Right lobe of liver (tissue), 6 donors: Measurements from ENCODE around the gene AATK. TPM values are rescaled to one million over a fixed set of nuclear protein-coding genes. Genes with fewer than 3 reads are reported as not detected.

Experiments used
- ATAC-seq, 4 donors: fragments of 200-7000 bp; cut with Tn5 transposase; one replicate each; pipeline ENCODE4 v1.9.1; 2020; ENCODE audit warnings: mild to moderate bottlenecking in 4 of 4, moderate library complexity in 4 of 4
- DNase-seq, 3 donors: peaks; one replicate each; pipeline ENCODE4 v3.0.0-alpha.2; 2020
- H3K27ac ChIP-seq, 3 donors: fragments of 200-600 bp; one replicate each; pipeline ENCODE4 v1.8.0; 2022
- H3K27me3 ChIP-seq, 2 donors: fragments of 200-600 bp; one replicate each; pipeline ENCODE4 v1.8.0; 2022
- H3K36me3 ChIP-seq, 4 donors: fragments of 200-600 bp; sonication (generic) in 1 of 4; one replicate each; pipeline versions ENCODE4 v1.5.1 to v1.8.0; 2017 to 2022; ENCODE audit warnings: control low read depth in 1 of 4
- H3K4me1 ChIP-seq, 4 donors: fragments of 200-600 bp; sonication (generic) in 1 of 4; one replicate each; pipeline versions ENCODE4 v1.5.1 to v1.8.0; 2017 to 2022; ENCODE audit warnings: control low read depth in 1 of 4
- H3K4me3 ChIP-seq, 3 donors: fragments of 200-600 bp; one replicate each; pipeline ENCODE4 v1.8.0; 2022
- H3K9me3 ChIP-seq, 4 donors: fragments of 200-600 bp; sonication (generic) in 1 of 4; one replicate each; pipeline versions ENCODE4 v1.5.1 to v1.8.0; 2017 to 2022; ENCODE audit warnings: control low read depth in 1 of 4
- CTCF ChIP-seq, 4 donors: fragments of 200-600 bp in 3 of 4; fragments of 450-650 bp in 1 of 4; IDR thresholded peaks; one replicate each; pipeline versions ENCODE4 v1.5.1 to v1.8.0; 2016 to 2022; ENCODE audit warnings: antibody characterized with exemption in 4 of 4, mild to moderate bottlenecking in 2 of 4
- POLR2A ChIP-seq: fragments of 450-650 bp; IDR thresholded peaks from one replicate; pipeline ENCODE4 v1.6.1; 2017; ENCODE audit warnings: antibody characterized with exemption, mild to moderate bottlenecking
- WGBS: methylation state at CpG from one replicate; pipeline ENCODE4 v1.1.6; 2018; ENCODE audit warnings: low coverage, low lambda C conversion rate; ENCODE audit not compliant: insufficient coverage; ENCODE audit errors: missing lambda C conversion rate; 5-methylcytosine and 5-hydroxymethylcytosine counted together
- intact Hi-C, 2 donors: fragments of 100-400 bp; cut with DNase I; formaldehyde crosslinking; loops; one replicate each; pipeline versions ENCODE4 v1.11.2 to v1.14.1; 2022
- total RNA-seq, 6 experiments: library from RNA; depleted of rRNA in 2 of 6; stranded (reverse); fragments of >200 nt in 2 of 6; fragmentation: NEBNext Ultra II Directional in 3 of 6; extraction: Animal tissue kit (Norgen Biotek cat#: 25700) in 3 of 6; gene quantifications; one replicate each; pipeline versions ENCODE4 v1.1.0 to v1.2.4, GENCODE V29; 2016 to 2023
- donor health status: DM: no; HTN: yes; CAD: no.
- donor health status: DM: no; HTN: no; CAD: no.
- donor health status: DM: no; HTN: no; CAD: no.
- donor health status: DM: no; HTN: yes; CAD: no.
- donor health status: DM: no; HTN: yes; CAD: no.

Gene AATK
- total RNA-seq, 6 experiments from 2014 or later: 0.31 to 1.2 (median 0.86) TPM

GRCh38 chr17:81143717-81144422 is 22.2 kb downstream of the AATK start:
- WGBS: 69% methylated on average over 7 of the region's 17 CpGs
- DNase-seq: no peak
- ATAC-seq: no peak
- Histone ChIP-seq H3K27ac (no peak overlapping the region), H3K4me1 (peaks cover 0 to 7% (median 0%) of the 10 kb centered on the region in 4 donors), H3K9me3 (no peaks in the 10 kb centered on the region), H3K4me3 (no peak overlapping the region), H3K36me3 (no peaks in the 10 kb centered on the region), H3K27me3 (no peaks in the 10 kb centered on the region)
- intact Hi-C loops: loop anchor here in 1 of 2 donors (10.0 kb wide), 2 partner anchors 51 to 91 kb away; partner anchors contain the start of genes NDUFAF8 and TEPSIN
- TF ChIP-seq POLR2A: no peak
- TF ChIP-seq CTCF (IDR thresholded peaks at IDR 0.05): no peak

GRCh38 chr17:81143200-81143527 is 22.9 kb downstream of the AATK start:
- Histone ChIP-seq H3K9me3 (no peaks in the 10 kb centered on the region), H3K36me3 (no peaks in the 10 kb centered on the region), H3K27ac (no peak overlapping the region), H3K4me3 (no peak overlapping the region), H3K4me1 (peaks cover 0 to 7% (median 0%) of the 10 kb centered on the region in 4 donors), H3K27me3 (no peaks in the 10 kb centered on the region)
- 85% methylated on average over 3 of the region's 11 CpGs for WGBS
- no peak for ATAC-seq
- intact Hi-C loops: loop anchor here in 1 of 2 donors (10.0 kb wide), 2 partner anchors 52 to 92 kb away; partner anchors contain the start of genes NDUFAF8 and TEPSIN
- TF ChIP-seq CTCF (IDR thresholded peaks at IDR 0.05) (no peak), POLR2A (no peak)
- no peak for DNase-seq

GRCh38 chr17:81142301-81143199 is 23.5 kb downstream of the AATK start:
- 89% methylated on average over 4 of the region's 25 CpGs for WGBS
- peak; percentile 80 to 83 (median 81) for DNase-seq

More at GRCh38 chr17:81142301-81143199, 23.5 kb downstream of the AATK start:
- intact Hi-C loops: loop anchor here in 1 of 2 donors (10.0 kb wide), 2 partner anchors 52 to 92 kb away; partner anchors contain the start of genes NDUFAF8 and TEPSIN
- peak; percentile 90 to 97 (median 96) for ATAC-seq
- Histone ChIP-seq H3K27me3 (no peaks in the 10 kb centered on the region), H3K9me3 (no peaks in the 10 kb centered on the region), H3K27ac (no peak overlapping the region), H3K4me1 (peaks cover 0 to 7% (median 0%) of the 10 kb centered on the region in 4 donors), H3K36me3 (no peaks in the 10 kb centered on the region), H3K4me3 (no peak overlapping the region)
- TF ChIP-seq POLR2A (no peak), CTCF (IDR thresholded peaks at IDR 0.05) (peak; percentile 64 to 70 (median 66))
